CD1c-positive myeloid dendritic cell (primary cell): ENCODE results near the gene POLG.
"Not testable (repeated sequence)": the region's sequence is repeated elsewhere in the genome, so short reads cannot be mapped to it uniquely, and the experiment has no call there.

Source experiments
- DNase-seq: peaks from one replicate; pipeline ENCODE4 v3.0.0-alpha.2; 2016; ENCODE audit errors: extremely low spot score

The POLG gene

DNA sequence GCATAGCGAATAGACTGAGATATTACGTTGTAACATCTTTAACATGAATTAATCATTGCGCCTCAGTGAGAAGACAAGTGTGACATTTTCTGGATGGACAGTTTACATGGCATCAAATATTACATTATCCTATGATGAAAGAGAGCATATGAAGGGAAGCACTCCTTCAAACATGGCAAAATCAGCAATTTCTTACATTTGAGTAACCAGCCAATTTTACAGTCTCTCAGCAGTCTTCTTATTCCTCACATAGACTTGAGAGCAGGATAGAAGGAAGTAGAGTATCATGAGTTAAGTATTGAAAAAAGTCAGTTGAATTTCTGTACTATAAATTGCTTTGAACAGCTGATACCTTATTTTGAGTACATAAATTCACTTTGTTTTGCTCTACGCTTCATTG is 52.0 kb downstream of the POLG start:
- DNase-seq, result no peak

DNA sequence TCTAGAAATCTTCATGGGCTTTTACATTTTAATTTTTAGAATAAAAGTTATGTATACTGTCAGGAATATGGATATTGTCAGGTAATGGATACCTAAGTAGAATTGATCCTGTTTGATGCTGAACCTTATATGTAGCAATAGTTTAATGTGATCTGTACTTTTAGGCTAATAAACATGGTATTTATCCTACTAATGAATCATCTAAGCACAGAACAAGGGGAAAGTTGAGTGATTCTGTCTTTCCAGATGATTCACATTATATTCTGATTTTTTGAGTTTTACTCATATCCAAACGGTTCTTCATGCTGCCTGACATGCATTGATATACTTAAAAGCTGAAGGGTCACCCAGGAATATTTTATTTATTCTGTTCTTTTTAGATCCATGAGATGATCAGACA is 56.3 kb downstream of the POLG start:
- DNase-seq, result no peak

DNA sequence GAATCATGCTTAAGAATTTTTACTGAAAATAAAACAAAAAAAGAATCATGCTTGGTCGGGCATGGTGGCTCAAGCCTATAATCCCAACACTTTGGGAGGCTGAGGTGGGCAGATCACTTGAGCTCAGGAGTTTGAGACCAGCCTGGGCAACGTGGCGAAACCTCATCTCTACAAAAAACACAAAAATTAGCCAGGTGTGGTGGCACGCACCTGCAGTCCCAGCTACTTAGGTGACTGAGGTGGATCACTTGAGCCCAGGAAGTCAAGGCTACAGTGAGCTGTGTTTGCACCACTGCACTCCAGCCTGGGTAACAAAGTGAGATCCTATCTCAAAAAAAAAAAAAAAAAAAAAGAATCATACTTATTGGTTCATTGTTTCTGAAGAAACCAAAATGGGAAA is 57.3 kb downstream of the POLG start:
- DNase-seq, result not testable (repeated sequence)
